ENCODE data around the gene SNX9. TPM values are rescaled to one million over a fixed set of nuclear protein-coding genes. Genes with fewer than 3 reads are reported as not detected.

SNX9 gene
- total and polyA plus RNA-seq, 2 of the 4 experiments (the other 2 are of a cell fraction) = 35.3 to 41.2 TPM

DNA sequence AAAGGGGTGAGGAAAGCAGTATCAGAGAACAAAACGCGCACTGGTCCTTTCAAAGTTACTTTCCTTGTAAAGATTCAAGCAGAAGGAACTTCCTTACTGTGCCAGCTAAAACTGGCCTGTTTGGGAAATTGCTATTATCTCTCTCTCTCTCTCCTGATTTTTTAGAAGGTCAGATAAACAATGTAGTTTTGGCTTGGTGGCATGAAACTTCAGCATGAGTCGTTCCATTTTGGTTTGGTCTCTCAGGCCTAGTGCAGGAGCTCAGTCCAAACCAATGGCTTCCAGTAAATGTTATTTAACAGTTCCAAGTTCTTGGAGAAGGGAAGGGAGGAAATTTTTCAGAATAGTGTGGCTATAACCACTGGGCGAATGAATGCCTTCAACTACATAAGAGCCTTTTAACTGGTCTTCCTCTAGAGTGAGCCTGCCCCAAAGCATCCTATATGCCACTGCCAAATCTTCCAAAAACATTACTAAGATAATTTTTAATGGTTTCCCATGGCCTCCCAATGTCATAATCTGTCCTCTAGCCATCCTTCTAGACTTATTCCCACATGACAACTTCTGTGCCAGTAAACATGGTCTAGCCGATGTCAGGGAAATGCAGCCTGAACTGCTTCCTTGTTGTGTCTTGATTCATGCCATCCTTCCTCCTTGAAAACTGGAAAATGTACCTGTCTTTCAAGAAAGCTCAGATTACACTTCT, 9.1 kb upstream of the SNX9 start (continued):
- TF ChIP-seq POLR2A (IDR thresholded peaks at IDR 0.05; ENCODE audit: low read depth, low read length) = no peak

DNA sequence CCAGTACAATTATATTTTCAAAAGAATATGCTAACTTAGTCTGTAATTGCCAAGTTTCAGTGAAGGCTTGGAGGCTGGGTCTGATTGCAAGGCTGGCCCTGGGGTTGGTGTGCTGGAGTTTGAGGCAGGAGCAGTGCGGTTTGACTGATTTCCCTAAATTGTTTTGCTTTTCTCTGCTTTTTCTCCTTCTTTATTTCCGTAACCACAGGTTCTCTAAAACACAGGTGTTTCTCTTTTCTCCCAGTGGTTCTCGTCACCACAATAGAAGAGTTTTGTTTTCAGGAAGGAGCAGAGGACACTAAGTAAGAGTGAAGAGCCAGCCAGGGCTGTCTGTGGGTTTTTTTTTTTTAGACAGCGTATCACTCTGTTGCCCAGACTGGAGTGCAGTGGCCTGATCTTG, 8.2 kb upstream of the SNX9 start:
- BruUV-seq (replicated peaks) = no TSS peak
- Histone ChIP-seq H4K5ac (ENCODE audit: low read depth, low read length) (no peak overlapping the region), H3K18ac (ENCODE audit: low read depth, low read length) (no peak overlapping the region), H2BK20ac (ENCODE audit: low read depth, low read length) (no peak overlapping the region), H3K23ac (ENCODE audit: low read depth, low read length) (no peak overlapping the region), H3K14ac (replicated peaks; ENCODE audit: low read depth, low read length) (no peak overlapping the region), H3K9me3 (ENCODE audit: control insufficient read depth, insufficient read depth, low read length) (no peaks in the 10 kb centered on the region), H3K27ac (ENCODE audit: insufficient read depth, low read length) (no peak overlapping the region), H3K79me1 (ENCODE audit: low read depth in 1 of 2, low read length in 2 of 2) (no peaks in the 10 kb centered on the region), H2BK15ac (ENCODE audit: low read depth, low read length) (0 out of 3 replicates have a peak overlapping the region, but pooled peaks have one; percentile 4), H3K36me3 (ENCODE audit: control insufficient read depth, insufficient read depth, low read length) (no peaks in the 10 kb centered on the region), H2AFZ (replicated peaks; ENCODE audit: low read length, poor library complexity) (no peak overlapping the region), H3K4me1 (ENCODE audit: control insufficient read depth, insufficient read depth, low read length) (peaks cover 12% of the 10 kb centered on the region), H3K56ac (ENCODE audit: extremely low read depth, insufficient read depth, low read length) (no peak overlapping the region), H4K8ac (ENCODE audit: low read depth in 2 of 2, low read length in 2 of 2) (no peak overlapping the region; a peak in 1 of 4 replicates), H3K4ac (ENCODE audit: low read depth, low read length) (no peak overlapping the region), H3K4me3 (ENCODE audit: insufficient read depth, low read depth, low read length) (no peak overlapping the region), H2AK5ac (ENCODE audit: low read depth, low read length) (no peak overlapping the region), H4K20me1 (ENCODE audit: insufficient read depth, low read length) (no peaks in the 10 kb centered on the region), H4K91ac (ENCODE audit: insufficient read depth, low read depth, low read length) (no peak overlapping the region), H2BK120ac (ENCODE audit: low read depth, low read length) (no peak overlapping the region), H3K4me2 (ENCODE audit: low read depth, low read length) (no peak overlapping the region), H3K9me1 (ENCODE audit: insufficient read depth, low read length) (peaks cover 12% of the 10 kb centered on the region), H3K9ac (ENCODE audit: low read depth, low read length) (no peak overlapping the region), H2BK5ac (ENCODE audit: low read depth, low read length, poor library complexity, severe bottlenecking) (no peak overlapping the region), H2AK9ac (replicated peaks; ENCODE audit: low read depth, low read length, poor library complexity) (no peak overlapping the region), H3K27me3 (ENCODE audit: control insufficient read depth, insufficient read depth, low read length) (no peaks in the 10 kb centered on the region)
- WGBS, 2 experiments (ENCODE audit: extremely low coverage in 2 of 2, insufficient read length in 1 of 2) = no CpG with 5 or more reads among the region's 4 CpGs
- intact Hi-C loops (cut with micrococcal nuclease) = no loop called here
- TF ChIP-seq FOS (IDR thresholded peaks at IDR 0.05; ENCODE audit: low read depth, low read length) (no peak), BHLHE40 (IDR thresholded peaks at IDR 0.05; ENCODE audit: low read depth, low read length) (no peak)
- TF ChIP-seq, protein P1, sequence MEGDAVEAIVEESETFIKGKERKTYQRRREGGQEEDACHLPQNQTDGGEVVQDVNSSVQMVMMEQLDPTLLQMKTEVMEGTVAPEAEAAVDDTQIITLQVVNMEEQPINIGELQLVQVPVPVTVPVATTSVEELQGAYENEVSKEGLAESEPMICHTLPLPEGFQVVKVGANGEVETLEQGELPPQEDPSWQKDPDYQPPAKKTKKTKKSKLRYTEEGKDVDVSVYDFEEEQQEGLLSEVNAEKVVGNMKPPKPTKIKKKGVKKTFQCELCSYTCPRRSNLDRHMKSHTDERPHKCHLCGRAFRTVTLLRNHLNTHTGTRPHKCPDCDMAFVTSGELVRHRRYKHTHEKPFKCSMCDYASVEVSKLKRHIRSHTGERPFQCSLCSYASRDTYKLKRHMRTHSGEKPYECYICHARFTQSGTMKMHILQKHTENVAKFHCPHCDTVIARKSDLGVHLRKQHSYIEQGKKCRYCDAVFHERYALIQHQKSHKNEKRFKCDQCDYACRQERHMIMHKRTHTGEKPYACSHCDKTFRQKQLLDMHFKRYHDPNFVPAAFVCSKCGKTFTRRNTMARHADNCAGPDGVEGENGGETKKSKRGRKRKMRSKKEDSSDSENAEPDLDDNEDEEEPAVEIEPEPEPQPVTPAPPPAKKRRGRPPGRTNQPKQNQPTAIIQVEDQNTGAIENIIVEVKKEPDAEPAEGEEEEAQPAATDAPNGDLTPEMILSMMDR (conservative IDR thresholded peaks at IDR 0.05; ENCODE audit: low read depth, low read length) = no peak
- TF ChIP-seq, protein P2, sequence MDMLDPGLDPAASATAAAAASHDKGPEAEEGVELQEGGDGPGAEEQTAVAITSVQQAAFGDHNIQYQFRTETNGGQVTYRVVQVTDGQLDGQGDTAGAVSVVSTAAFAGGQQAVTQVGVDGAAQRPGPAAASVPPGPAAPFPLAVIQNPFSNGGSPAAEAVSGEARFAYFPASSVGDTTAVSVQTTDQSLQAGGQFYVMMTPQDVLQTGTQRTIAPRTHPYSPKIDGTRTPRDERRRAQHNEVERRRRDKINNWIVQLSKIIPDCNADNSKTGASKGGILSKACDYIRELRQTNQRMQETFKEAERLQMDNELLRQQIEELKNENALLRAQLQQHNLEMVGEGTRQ (IDR thresholded peaks at IDR 0.05; ENCODE audit: low read depth, low read length) = no peak
- CTCF ChIA-PET = interaction anchor here (0.5 kb wide), 1 partner anchor 34 kb away, joined by 3 read pairs; no protein-coding TSS in a partner anchor
- in situ Hi-C loops (cut with MboI; ENCODE audit: low sequenced_read_pairs) = no loop called here
- ATAC-seq (ENCODE audit: low read depth) = no peak
- POLR2A ChIA-PET (ENCODE audit: unreplicated experiment) = no interaction called here
- dilution Hi-C loops (cut with HindIII; ENCODE audit: low sequenced_read_pairs, unreplicated experiment) = no loop called here
- no peak for DNase-seq

Measured in IMR-90 (cell line).